ENCODE results near the gene IRX3.
A peak's percentile ranks its signal among the peaks of the same experiment; 100 is the strongest.

Gene IRX3

GRCh38 chr16:54268340-54268739 is 18.2 kb downstream of the IRX3 start:
- DNase-seq (ENCODE audit: low read depth in 1 of 2, low spot score in 1 of 2), result no peak
- no peaks in the 10 kb centered on the region for H3K27me3 ChIP-seq (ENCODE audit: insufficient read depth, poor library complexity, severe bottlenecking)
- H3K4me3 ChIP-seq (replicated peaks; ENCODE audit: insufficient read depth, low read length), result no peak overlapping the region
- H3K27ac ChIP-seq (replicated peaks), result no peak overlapping the region
- TF ChIP-seq REST (IDR thresholded peaks at IDR 0.05; ENCODE audit: insufficient replicate concordance, low read depth), result no peak
- no peak for TF ChIP-seq CTCF (IDR thresholded peaks at IDR 0.05; ENCODE audit: insufficient read depth, low read length)
- TF ChIP-seq GABPA (IDR thresholded peaks at IDR 0.05; ENCODE audit: low read depth), result no peak
- no peak for TF ChIP-seq SPI1 (IDR thresholded peaks at IDR 0.05; ENCODE audit: borderline replicate concordance, low read depth)
- no peak for TF ChIP-seq POLR2AphosphoS5 (IDR thresholded peaks at IDR 0.05; ENCODE audit: low read depth)

DNA sequence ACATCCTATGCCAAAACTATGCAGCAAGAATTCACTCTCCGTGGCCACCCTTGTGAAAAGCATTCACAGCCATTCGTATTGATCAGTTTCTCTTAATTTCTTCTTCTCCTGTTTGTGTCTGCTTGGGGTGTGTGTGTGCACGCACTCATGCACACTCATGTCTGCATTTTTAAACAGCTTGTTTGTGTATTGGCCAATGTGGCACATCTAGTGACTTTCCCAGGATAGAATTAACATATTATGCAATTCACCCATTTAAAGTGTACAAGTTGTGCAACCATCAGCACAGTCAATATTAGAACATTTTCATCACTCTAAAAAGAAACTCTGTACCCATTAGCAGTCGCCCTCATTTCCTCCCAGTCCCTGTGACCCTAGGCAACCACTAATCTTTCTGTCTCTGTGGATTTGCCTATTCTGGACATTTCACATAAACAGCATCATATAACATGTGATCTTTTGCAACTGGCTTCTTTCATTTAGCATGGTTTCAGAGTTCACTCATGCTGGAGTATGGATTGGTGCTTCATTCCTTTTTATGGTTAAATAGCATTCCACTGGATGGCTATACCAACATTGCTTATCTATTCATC is 20.1 kb downstream of the IRX3 start:
- TF ChIP-seq REST (IDR thresholded peaks at IDR 0.05; ENCODE audit: insufficient replicate concordance, low read depth), result no peak
- no peak overlapping the region for H3K27ac ChIP-seq (replicated peaks)
- H3K27me3 ChIP-seq (ENCODE audit: insufficient read depth, poor library complexity, severe bottlenecking), result no peaks in the 10 kb centered on the region
- peak in 1 of 2 experiments; percentile 31 for DNase-seq (ENCODE audit: low read depth in 1 of 2, low spot score in 1 of 2)
- H3K4me3 ChIP-seq (replicated peaks; ENCODE audit: insufficient read depth, low read length), result no peak overlapping the region

GRCh38 chr16:54265575-54266107 is 20.9 kb downstream of the IRX3 start:
- TF ChIP-seq SPI1 (IDR thresholded peaks at IDR 0.05; ENCODE audit: borderline replicate concordance, low read depth) (no peak), POLR2AphosphoS5 (IDR thresholded peaks at IDR 0.05; ENCODE audit: low read depth) (no peak), REST (IDR thresholded peaks at IDR 0.05; ENCODE audit: insufficient replicate concordance, low read depth) (no peak), GABPA (IDR thresholded peaks at IDR 0.05; ENCODE audit: low read depth) (no peak), CTCF (IDR thresholded peaks at IDR 0.05; ENCODE audit: insufficient read depth, low read length) (no peak)
- DNase-seq (ENCODE audit: low read depth in 1 of 2, low spot score in 1 of 2), result no peak
- Histone ChIP-seq H3K27ac (replicated peaks) (no peak overlapping the region), H3K27me3 (ENCODE audit: insufficient read depth, poor library complexity, severe bottlenecking) (no peaks in the 10 kb centered on the region), H3K4me3 (replicated peaks; ENCODE audit: insufficient read depth, low read length) (no peak overlapping the region)

Measured in HL-60 (cell line).